B cell (primary cell): ENCODE results near the gene ZNF789. TPM values are rescaled to one million over a fixed set of nuclear protein-coding genes. Genes with fewer than 3 reads are reported as not detected.

Experiments used
- ATAC-seq: fragments of 200-7000 bp; cut with Tn5 transposase; one replicate; pipeline ENCODE4 v1.10.0; 2021; ENCODE audit warnings: low read depth, mild to moderate bottlenecking, moderate number of reproducible peaks, moderate library complexity
- CTCF ChIA-PET: fragments of 350-600 bp; sonication (Branson Sonifier 250); formaldehyde crosslinking; loops from one replicate; lab custom pipeline; 2021; ENCODE audit warnings: antibody characterized with exemption, inconsistent platforms; lab: Charles Lee
- POLR2A ChIA-PET: fragments of 350-600 bp; sonication (Branson Sonifier 250); formaldehyde crosslinking; loops from one replicate; lab custom pipeline; 2021; ENCODE audit warnings: antibody characterized with exemption; lab: Charles Lee
- DNase-seq: peaks from one replicate; pipeline ENCODE4 v3.0.0; 2013
- H2AFZ ChIP-seq: 2 replicates; pipeline ENCODE4 v1.6.1; 2012; ENCODE audit warnings: mild to moderate bottlenecking, low read depth, low read length; ENCODE audit not compliant: insufficient read depth, poor library complexity, severe bottlenecking
- H3K27ac ChIP-seq, 2 donors: 1 replicate in 1 of 2; 2 replicates in 1 of 2; pipeline ENCODE4 v1.5.1; 2012 to 2013; ENCODE audit warnings: low read length in 2 of 2, mild to moderate bottlenecking in 2 of 2, moderate library complexity in 1 of 2
- H3K27me3 ChIP-seq, 4 experiments: fragments of 200-600 bp in 1 of 4; sonication (generic) in 1 of 4; replicated peaks in 1 of 4; 1 replicate in 2 of 4; 2 replicates in 2 of 4; pipeline versions ENCODE4 v1.6.1 to v1.7.0; 2013 to 2016; ENCODE audit warnings: low read length in 3 of 4, mild to moderate bottlenecking in 2 of 4, mixed read lengths in 1 of 4, moderate library complexity in 1 of 4; ENCODE audit not compliant: insufficient read depth in 4 of 4, control insufficient read depth in 3 of 4; ENCODE audit errors: control extremely low read depth in 1 of 4
- H3K36me3 ChIP-seq, 2 experiments: replicated peaks in 1 of 2; 1 replicate in 1 of 2; 2 replicates in 1 of 2; pipeline versions ENCODE4 v1.6.1 to v1.7.1; 2013; ENCODE audit warnings: low read length in 1 of 2; ENCODE audit not compliant: insufficient read depth in 2 of 2, control insufficient read depth in 1 of 2; ENCODE audit errors: control extremely low read depth in 1 of 2, extremely low read depth in 1 of 2
- H3K4me1 ChIP-seq, 2 donors: fragments of 200-600 bp in 1 of 2; sonication (generic) in 1 of 2; 1 replicate in 1 of 2; 2 replicates in 1 of 2; pipeline versions ENCODE4 v1.5.1 to v1.6.1; 2013 to 2017; ENCODE audit warnings: low read length in 2 of 2; ENCODE audit not compliant: control insufficient read depth in 2 of 2, insufficient read depth in 2 of 2
- H3K4me2 ChIP-seq: replicated peaks from 2 replicates; pipeline ENCODE3; 2012; ENCODE audit warnings: mild to moderate bottlenecking, low read depth, low read length; ENCODE audit not compliant: poor library complexity, severe bottlenecking
- H3K4me3 ChIP-seq, 5 experiments: fragments of 200-600 bp in 1 of 5; sonication (generic) in 1 of 5; 1 replicate in 3 of 5; 2 replicates in 2 of 5; pipeline versions ENCODE4 v1.5.1 to v1.7.0; 2011 to 2016; ENCODE audit warnings: low read length in 4 of 5, mild to moderate bottlenecking in 4 of 5, low read depth in 2 of 5, control low read depth in 1 of 5, moderate library complexity in 1 of 5; ENCODE audit not compliant: insufficient read depth in 1 of 5; ENCODE audit errors: control extremely low read depth in 1 of 5, extremely low read depth in 1 of 5
- H3K79me2 ChIP-seq: fragments of 200-600 bp; sonication (generic); one replicate; pipeline ENCODE4 v1.6.0; 2016; ENCODE audit warnings: low read length; ENCODE audit not compliant: control insufficient read depth, insufficient read depth
- H3K9ac ChIP-seq: fragments of 200-600 bp; sonication (generic); 2 replicates; pipeline ENCODE4 v1.6.1; 2017; ENCODE audit warnings: mild to moderate bottlenecking, low read length, moderate library complexity
- H3K9me3 ChIP-seq, 3 donors: one replicate each; pipeline versions ENCODE4 v1.6.1 to v1.7.1; 2013; ENCODE audit warnings: low read length in 2 of 3; ENCODE audit not compliant: control insufficient read depth in 2 of 3, insufficient read depth in 1 of 3; ENCODE audit errors: control extremely low read depth in 1 of 3
- H4K20me1 ChIP-seq: 2 replicates; pipeline ENCODE4 v1.6.0; 2012; ENCODE audit warnings: mild to moderate bottlenecking, low read length; ENCODE audit not compliant: insufficient read depth, control insufficient read depth, poor library complexity, severe bottlenecking
- H3K27ac Mint-ChIP-seq: one replicate; pipeline ENCODE4 v1.8.0; 2021; ENCODE audit warnings: mixed read lengths
- H3K27me3 Mint-ChIP-seq: one replicate; pipeline ENCODE4 v1.8.0; 2021; ENCODE audit warnings: mixed read lengths
- H3K4me1 Mint-ChIP-seq: one replicate; pipeline ENCODE4 v1.8.0; 2021; ENCODE audit warnings: mixed read lengths
- H3K4me3 Mint-ChIP-seq: one replicate; pipeline ENCODE4 v1.8.0; 2021; ENCODE audit warnings: mixed read lengths
- H3K9me3 Mint-ChIP-seq: one replicate; pipeline ENCODE4 v1.8.0; 2022; ENCODE audit warnings: mixed read lengths; ENCODE audit not compliant: insufficient read depth
- EZH2 ChIP-seq: IDR thresholded peaks from 2 replicates; pipeline ENCODE4 v1.6.1; 2012; ENCODE audit warnings: borderline replicate concordance, low read depth, mild to moderate bottlenecking, moderate library complexity, low read length; ENCODE audit not compliant: insufficient read depth, poor library complexity, severe bottlenecking
- WGBS: methylation state at CpG from one replicate; pipeline ENCODE4 v1.1.5; 2013; ENCODE audit warnings: missing lambda C conversion rate; ENCODE audit not compliant: insufficient coverage; 5-methylcytosine and 5-hydroxymethylcytosine counted together
- intact Hi-C: fragments of 100-400 bp; cut with micrococcal nuclease; formaldehyde crosslinking; loops from one replicate; pipeline ENCODE4 v1.10.0; 2022
- polyA plus RNA-seq: library from polyadenylated mRNA; depleted of rRNA; stranded (reverse); fragments of >200 nt; gene quantifications from 2 replicates; pipeline ENCODE4 v1.2.3, GENCODE V29; 2012
- total RNA-seq, 2 donors: library from RNA; stranded (reverse); fragments of 120-200 nt in 1 of 2; gene quantifications; 1 replicate in 1 of 2; 2 replicates in 1 of 2; pipeline versions ENCODE4 v1.2.3 to v1.2.4, GENCODE V29; 2013 to 2022
- TF ChIP-seq, protein P1 (sequence below): fragments of 200-600 bp; IDR thresholded peaks from one replicate; pipeline ENCODE4 v1.8.0; 2022; ENCODE audit warnings: antibody characterized with exemption, mild to moderate bottlenecking

ZNF789 gene
- total and polyA plus RNA-seq, 2 donors (not counting 1 experiment from before 2014, with no cell fraction given) = 16.4 to 36.7 TPM

DNA sequence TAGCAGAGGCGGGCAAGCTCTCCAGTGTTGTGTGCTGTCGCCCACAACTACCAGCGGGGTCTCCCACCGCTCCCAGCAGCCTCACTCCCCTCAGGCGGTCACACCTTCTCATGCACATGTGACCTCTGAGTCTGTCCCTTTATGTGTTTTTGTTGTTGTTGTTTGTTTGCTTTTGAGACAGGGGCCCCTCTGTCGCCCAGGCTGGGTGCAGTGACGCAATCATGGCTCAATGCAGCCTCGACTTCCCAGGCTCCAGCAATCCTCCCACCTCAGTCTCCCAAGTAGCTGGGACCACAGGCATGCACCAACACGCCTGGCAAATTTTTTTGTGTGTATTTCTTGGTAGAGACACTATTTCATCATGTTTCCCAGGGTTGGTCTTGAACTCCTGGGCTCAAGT is 32.5 kb upstream of the ZNF789 start:
- Histone ChIP-seq H4K20me1 (peaks cover 10% of the 10 kb centered on the region), H3K9ac (no peak overlapping the region), H3K4me1 (peaks cover 12 to 36% of the 10 kb centered on the region in 2 donors), H3K27ac (no peak overlapping the region), H3K79me2 (peaks cover 34% of the 10 kb centered on the region), H3K4me3 (no peak overlapping the region), H3K36me3 (peaks cover 1 to 14% of the 10 kb centered on the region in 2 experiments), H2AFZ (no peak overlapping the region), H3K4me2 (peak overlapping the region; percentile 97), H3K27me3 (no peaks in the 10 kb centered on the region), H3K9me3 (no peaks in the 10 kb centered on the region)
- TF ChIP-seq, protein P1, sequence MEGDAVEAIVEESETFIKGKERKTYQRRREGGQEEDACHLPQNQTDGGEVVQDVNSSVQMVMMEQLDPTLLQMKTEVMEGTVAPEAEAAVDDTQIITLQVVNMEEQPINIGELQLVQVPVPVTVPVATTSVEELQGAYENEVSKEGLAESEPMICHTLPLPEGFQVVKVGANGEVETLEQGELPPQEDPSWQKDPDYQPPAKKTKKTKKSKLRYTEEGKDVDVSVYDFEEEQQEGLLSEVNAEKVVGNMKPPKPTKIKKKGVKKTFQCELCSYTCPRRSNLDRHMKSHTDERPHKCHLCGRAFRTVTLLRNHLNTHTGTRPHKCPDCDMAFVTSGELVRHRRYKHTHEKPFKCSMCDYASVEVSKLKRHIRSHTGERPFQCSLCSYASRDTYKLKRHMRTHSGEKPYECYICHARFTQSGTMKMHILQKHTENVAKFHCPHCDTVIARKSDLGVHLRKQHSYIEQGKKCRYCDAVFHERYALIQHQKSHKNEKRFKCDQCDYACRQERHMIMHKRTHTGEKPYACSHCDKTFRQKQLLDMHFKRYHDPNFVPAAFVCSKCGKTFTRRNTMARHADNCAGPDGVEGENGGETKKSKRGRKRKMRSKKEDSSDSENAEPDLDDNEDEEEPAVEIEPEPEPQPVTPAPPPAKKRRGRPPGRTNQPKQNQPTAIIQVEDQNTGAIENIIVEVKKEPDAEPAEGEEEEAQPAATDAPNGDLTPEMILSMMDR = no peak
- TF ChIP-seq EZH2 = no peak
- Mint-ChIP-seq H3K27me3 (no peaks in the 10 kb centered on the region), H3K9me3 (no peaks in the 10 kb centered on the region), H3K27ac (peak overlapping the region; percentile 20), H3K4me1 (peaks cover 36% of the 10 kb centered on the region), H3K4me3 (peak overlapping the region; percentile 97)
- intact Hi-C loops = no loop called here
- ChIA-PET CTCF (interaction anchor here (1.4 kb wide), 1 partner anchor 20 kb away, joined by 3 read pairs; no protein-coding TSS in a partner anchor), POLR2A (interaction anchor here (0.7 kb wide), 1 partner anchor 47 kb away, joined by 8 read pairs; no protein-coding TSS in a partner anchor)
- DNase-seq (no peak), ATAC-seq (no peak)
- 90% methylated on average over 2 of the region's 9 CpGs for WGBS

DNA sequence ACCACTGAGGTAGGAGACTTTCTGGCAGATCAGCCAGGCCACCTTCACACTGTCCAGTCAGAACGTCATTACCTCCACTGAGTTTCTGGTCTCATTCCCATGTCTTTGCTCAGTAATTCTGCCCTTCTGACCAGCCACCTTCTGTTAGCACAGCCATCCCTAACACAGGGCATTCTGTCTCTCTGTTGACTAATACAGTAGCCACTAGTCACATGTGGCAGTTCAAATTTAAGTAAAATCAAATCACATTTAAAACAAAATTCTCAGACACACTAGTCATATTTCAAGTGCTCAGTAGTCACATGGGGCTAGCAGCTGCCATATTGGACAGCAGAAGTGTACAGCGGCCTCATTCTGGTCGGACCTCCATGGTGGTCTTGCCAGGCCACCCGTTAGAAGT is 26.6 kb upstream of the ZNF789 start:
- POLR2A ChIA-PET = no interaction called here
- no peaks in the 10 kb centered on the region for H3K27me3 Mint-ChIP-seq
- Histone ChIP-seq H4K20me1 (no peaks in the 10 kb centered on the region), H3K79me2 (peaks cover 38% of the 10 kb centered on the region), H2AFZ (no peak overlapping the region), H3K27ac (no peak overlapping the region), H3K9ac (no peak overlapping the region), H3K4me1 (peaks cover 0 to 12% of the 10 kb centered on the region in 2 donors), H3K27me3 (no peaks in the 10 kb centered on the region), H3K4me3 (no peak overlapping the region), H3K9me3 (no peaks in the 10 kb centered on the region), H3K36me3 (peaks cover 3 to 56% of the 10 kb centered on the region in 2 experiments), H3K4me2 (no peak overlapping the region)
- no peak overlapping the region for H3K27ac Mint-ChIP-seq
- 97% methylated on average over 4 of the region's 4 CpGs for WGBS
- no peaks in the 10 kb centered on the region for H3K9me3 Mint-ChIP-seq
- DNase-seq = no peak
- H3K4me1 Mint-ChIP-seq = peaks cover 17% of the 10 kb centered on the region
- no peak overlapping the region for H3K4me3 Mint-ChIP-seq
- CTCF ChIA-PET = no interaction called here
- ATAC-seq = no peak
- intact Hi-C loops = no loop called here
- TF ChIP-seq EZH2 = no peak
- TF ChIP-seq, protein P1 = no peak
